HCT116 (cell line): ENCODE data around the gene PTPRJ. TPM values are rescaled to one million over a fixed set of nuclear protein-coding genes. Genes with fewer than 3 reads are reported as not detected.

Source experiments
- ATAC-seq: fragments of 200-7000 bp; cut with Tn5 transposase; 2 replicates; pipeline ENCODE4 v1.9.1; 2020; ENCODE audit warnings: mild to moderate bottlenecking, moderate library complexity
- BruUV-seq: library from RNA; stranded (reverse); fragments of 400-500 nt; replicated peaks from 2 replicates; lab custom pipeline; 2021; lab: Mats Ljungman, UMichigan
- CTCF ChIA-PET: fragments of 300-600 bp; sonication (Branson Sonifier 250); formaldehyde crosslinking; loops from one replicate; lab custom pipeline; 2021; ENCODE audit warnings: antibody characterized with exemption; lab: Charles Lee
- POLR2A ChIA-PET: fragments of 300-600, 350-600 bp; sonication (Branson Sonifier 250); formaldehyde crosslinking; loops from one replicate; lab custom pipeline; 2021; ENCODE audit warnings: antibody characterized with exemption; lab: Charles Lee
- RAD21 ChIA-PET, 2 experiments: fragments of 300-600 bp; sonication (Branson Sonifier 250); formaldehyde crosslinking; loops; one replicate each; lab custom pipeline; 2023; ENCODE audit warnings: low total read pairs in 2 of 2; ENCODE audit not compliant: uncharacterized antibody in 2 of 2, unreplicated experiment in 2 of 2, low non-redundant PET in 1 of 2; lab: Charles Lee
- DNase-seq: peaks from one replicate; pipeline ENCODE4 v3.0.0-alpha.2; 2010; ENCODE audit warnings: low read depth, low spot score
- H2AFZ ChIP-seq: fragments of 200-600 bp; shearing (Covaris generic), sonication (generic); 2 replicates; pipeline ENCODE4 v1.6.1; 2017; ENCODE audit warnings: low read depth, mixed run types, mixed read lengths, antibody characterized with exemption, low read length; ENCODE audit not compliant: poor library complexity, severe bottlenecking
- H3K27ac ChIP-seq: 2 replicates; pipeline ENCODE4 v1.5.1; 2012; ENCODE audit warnings: low read depth, low read length
- H3K27me3 ChIP-seq: fragments of 200-600 bp; sonication (generic); 2 replicates; pipeline ENCODE4 v1.6.1; 2016; ENCODE audit warnings: mixed run types, low read length, mixed read lengths; ENCODE audit not compliant: insufficient read depth
- H3K36me3 ChIP-seq, 2 experiments: fragments of 200-500 bp in 1 of 2; fragments of 200-600 bp in 1 of 2; sonication (Bioruptor generic) in 1 of 2; sonication (generic) in 1 of 2; 2 replicates each; pipeline versions ENCODE4 v1.5.1 to v1.6.1; 2014 to 2016; ENCODE audit warnings: low read length in 2 of 2, inconsistent platforms in 1 of 2, mixed read lengths in 1 of 2, mixed run types in 1 of 2; ENCODE audit not compliant: insufficient read depth in 2 of 2, control insufficient read depth in 1 of 2
- H3K4me1 ChIP-seq, 2 experiments: fragments of 200-600 bp in 1 of 2; sonication (generic) in 1 of 2; 2 replicates each; pipeline versions ENCODE4 v1.5.1 to v1.6.1; 2012 to 2017; ENCODE audit warnings: low read length in 2 of 2, inconsistent platforms in 1 of 2, mild to moderate bottlenecking in 1 of 2, mixed read lengths in 1 of 2, mixed run types in 1 of 2, moderate library complexity in 1 of 2; ENCODE audit not compliant: insufficient read depth in 2 of 2, control insufficient read depth in 1 of 2
- H3K4me2 ChIP-seq: fragments of 200-600 bp; sonication (generic); 2 replicates; pipeline ENCODE4 v1.6.1; 2017; ENCODE audit warnings: mixed run types, low read length, mixed read lengths
- H3K4me3 ChIP-seq, 2 experiments: fragments of 200-600 bp in 1 of 2; sonication (generic) in 1 of 2; replicated peaks in 1 of 2; 2 replicates each; pipeline ENCODE4 v1.5.1; 2011 to 2016; ENCODE audit warnings: low read length in 2 of 2, control low read depth in 1 of 2, low read depth in 1 of 2, mild to moderate bottlenecking in 1 of 2, mixed read lengths in 1 of 2, mixed run types in 1 of 2
- H3K79me2 ChIP-seq: fragments of 200-600 bp; sonication (generic); 2 replicates; pipeline ENCODE4 v1.6.1; 2017; ENCODE audit warnings: mild to moderate bottlenecking, mixed run types, low read length, moderate library complexity, mixed read lengths; ENCODE audit not compliant: insufficient read depth
- H3K9ac ChIP-seq: fragments of 200-600 bp; sonication (generic); 2 replicates; pipeline ENCODE4 v1.6.1; 2016; ENCODE audit warnings: low read length, mixed read lengths
- H3K9me2 ChIP-seq: fragments of 200-600 bp; sonication (generic), shearing (Covaris generic); 2 replicates; pipeline ENCODE4 v1.6.1; 2017; ENCODE audit warnings: mixed run types, mild to moderate bottlenecking, moderate library complexity; ENCODE audit not compliant: insufficient read depth
- H3K9me3 ChIP-seq, 2 experiments: fragments of 200-500 bp in 1 of 2; fragments of 200-600 bp in 1 of 2; sonication (Bioruptor generic) in 1 of 2; sonication (generic) in 1 of 2; 2 replicates each; pipeline ENCODE4 v1.6.1; 2014 to 2017; ENCODE audit warnings: low read length in 2 of 2, mixed read lengths in 2 of 2, inconsistent platforms in 1 of 2, low read depth in 1 of 2, mild to moderate bottlenecking in 1 of 2, mixed run types in 1 of 2, moderate library complexity in 1 of 2; ENCODE audit not compliant: control insufficient read depth in 1 of 2, insufficient read depth in 1 of 2
- H4K20me1 ChIP-seq: fragments of 200-600 bp; sonication (generic), shearing (Covaris generic); 2 replicates; pipeline ENCODE4 v1.6.1; 2017; ENCODE audit warnings: mixed run types, mild to moderate bottlenecking, moderate library complexity; ENCODE audit not compliant: insufficient read depth
- FOSL1 ChIP-seq: IDR thresholded peaks from 2 replicates; pipeline ENCODE4 v1.6.1; 2012; ENCODE audit warnings: low read depth
- JUND ChIP-seq: IDR thresholded peaks from 2 replicates; pipeline ENCODE4 v1.6.1; 2012
- MAX ChIP-seq: IDR thresholded peaks from 2 replicates; pipeline ENCODE4 v1.6.1; 2012
- REST ChIP-seq: IDR thresholded peaks from 2 replicates; pipeline ENCODE4 v1.6.1; 2012; ENCODE audit warnings: low read depth
- SRF ChIP-seq: IDR thresholded peaks from 2 replicates; pipeline ENCODE4 v1.6.1; 2012; ENCODE audit warnings: low read depth
- ZBTB33 ChIP-seq: IDR thresholded peaks from 2 replicates; pipeline ENCODE4 v1.6.1; 2011; ENCODE audit warnings: mild to moderate bottlenecking, low read length, moderate library complexity; ENCODE audit not compliant: insufficient replicate concordance; ENCODE audit errors: extremely low read depth
- intact Hi-C: fragments of 100-400 bp; cut with micrococcal nuclease; formaldehyde crosslinking; loops from 2 replicates; pipeline ENCODE4 v1.10.0; 2022
- total RNA-seq: library from RNA; stranded (reverse); gene quantifications from one replicate; pipeline ENCODE4 v1.2.1, GENCODE V29; 2021; ENCODE audit not compliant: unreplicated experiment

PTPRJ gene
- total RNA-seq, 1 experiment from 2014 or later = 19.1 TPM

- no peak for ATAC-seq
- no peak overlapping the region for H3K9ac ChIP-seq
- ChIA-PET POLR2A (no interaction called here), CTCF (no interaction called here), RAD21 (no interaction called here)
- H3K9me2 ChIP-seq = no peaks in the 10 kb centered on the region
- BruUV-seq = no TSS peak
- H2AFZ ChIP-seq = no peak overlapping the region
- H3K9me3 ChIP-seq = no peaks in the 10 kb centered on the region
- H3K36me3 ChIP-seq = no peaks in the 10 kb centered on the region
- peaks cover 0 to 11% of the 10 kb centered on the region in 2 experiments; a peak in 1 of 4 replicates for H3K4me1 ChIP-seq
- H3K27me3 ChIP-seq = no peaks in the 10 kb centered on the region
- H4K20me1 ChIP-seq = no peaks in the 10 kb centered on the region
- TF ChIP-seq REST (no peak), MAX (no peak), SRF (no peak), FOSL1 (no peak), ZBTB33 (no peak), JUND (no peak)
- H3K4me2 ChIP-seq = no peak overlapping the region
- intact Hi-C loops = no loop called here
- no peak overlapping the region for H3K27ac ChIP-seq
- H3K79me2 ChIP-seq = no peaks in the 10 kb centered on the region
- H3K4me3 ChIP-seq = no peak overlapping the region
- DNase-seq = no peak
Observed at GRCh38 chr11:48037709-48038468, 57.5 kb downstream of the PTPRJ start.
